Body of pancreas (tissue), 4 donors: ENCODE data around the gene AKR1C3.

Experiments used
- POLR2A ChIP-seq, 3 donors: fragments of 450-650 bp; IDR thresholded peaks; one replicate each; pipeline ENCODE4 v1.6.1; 2016; ENCODE audit warnings: antibody characterized with exemption in 3 of 3, mild to moderate bottlenecking in 2 of 3
- TF ChIP-seq, protein P1 (sequence below), 7 experiments: fragments of 450-650 bp in 4 of 7; fragments of 200-600 bp in 3 of 7; sonication (generic) in 3 of 7; IDR thresholded peaks; one replicate each; pipeline ENCODE4 v1.5.1; 2016 to 2019; ENCODE audit warnings: antibody characterized with exemption in 7 of 7

DNA sequence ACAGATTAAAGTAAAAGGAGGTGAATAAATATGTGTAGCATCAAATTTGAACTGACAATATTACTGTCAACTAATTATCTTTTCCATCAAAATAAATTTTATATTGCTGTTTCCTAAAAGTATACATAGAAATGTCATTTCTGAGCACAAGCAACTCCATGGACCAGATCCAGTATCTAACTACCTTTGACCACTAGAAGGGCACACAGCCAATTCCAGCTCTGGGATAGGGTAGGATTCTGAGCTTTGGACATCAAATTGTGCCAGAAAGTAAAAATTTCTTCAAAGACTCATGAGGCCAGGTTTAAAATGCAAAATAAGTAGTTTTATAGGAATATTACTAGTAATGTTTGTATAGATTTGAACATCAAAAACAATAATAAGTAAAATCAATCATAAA lies 29.7 kb downstream of the AKR1C3 start:
- TF ChIP-seq, protein P1, sequence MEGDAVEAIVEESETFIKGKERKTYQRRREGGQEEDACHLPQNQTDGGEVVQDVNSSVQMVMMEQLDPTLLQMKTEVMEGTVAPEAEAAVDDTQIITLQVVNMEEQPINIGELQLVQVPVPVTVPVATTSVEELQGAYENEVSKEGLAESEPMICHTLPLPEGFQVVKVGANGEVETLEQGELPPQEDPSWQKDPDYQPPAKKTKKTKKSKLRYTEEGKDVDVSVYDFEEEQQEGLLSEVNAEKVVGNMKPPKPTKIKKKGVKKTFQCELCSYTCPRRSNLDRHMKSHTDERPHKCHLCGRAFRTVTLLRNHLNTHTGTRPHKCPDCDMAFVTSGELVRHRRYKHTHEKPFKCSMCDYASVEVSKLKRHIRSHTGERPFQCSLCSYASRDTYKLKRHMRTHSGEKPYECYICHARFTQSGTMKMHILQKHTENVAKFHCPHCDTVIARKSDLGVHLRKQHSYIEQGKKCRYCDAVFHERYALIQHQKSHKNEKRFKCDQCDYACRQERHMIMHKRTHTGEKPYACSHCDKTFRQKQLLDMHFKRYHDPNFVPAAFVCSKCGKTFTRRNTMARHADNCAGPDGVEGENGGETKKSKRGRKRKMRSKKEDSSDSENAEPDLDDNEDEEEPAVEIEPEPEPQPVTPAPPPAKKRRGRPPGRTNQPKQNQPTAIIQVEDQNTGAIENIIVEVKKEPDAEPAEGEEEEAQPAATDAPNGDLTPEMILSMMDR (IDR thresholded peaks at IDR 0.05), result no peak
- TF ChIP-seq POLR2A (IDR thresholded peaks at IDR 0.05), result no peak
